Measurements from ENCODE around the gene ERG28. TPM values are rescaled to one million over a fixed set of nuclear protein-coding genes. Genes with fewer than 3 reads are reported as not detected.
A peak's percentile ranks its signal among the peaks of the same experiment; 100 is the strongest.

Gene ERG28
- total and polyA plus RNA-seq, 2 donors (not counting 1 experiment from before 2014, with no cell fraction given): 4.9 to 11.7 TPM

DNA sequence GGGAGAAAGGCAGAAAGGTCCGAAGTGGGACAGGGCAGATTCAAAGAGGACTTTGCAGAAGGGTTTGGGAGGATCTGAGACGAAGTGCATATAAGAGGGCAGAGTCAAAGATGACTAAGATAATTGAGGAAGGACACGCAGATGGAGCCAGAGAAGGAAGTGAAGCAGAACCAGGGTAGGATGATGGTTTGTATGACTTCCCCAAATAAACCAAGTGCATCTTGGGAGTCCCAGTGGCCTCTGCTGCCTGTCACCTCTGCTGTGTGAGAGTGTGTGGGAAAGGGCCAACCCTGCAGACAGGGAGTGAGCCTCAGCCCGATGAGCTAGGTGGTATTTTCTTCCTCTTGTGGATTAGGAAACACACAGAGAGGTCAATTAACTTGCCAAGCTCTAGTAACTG lies 45.5 kb downstream of the ERG28 start:
- H2AFZ ChIP-seq (ENCODE audit: insufficient read depth, low read depth, low read length, poor library complexity, severe bottlenecking): no peak overlapping the region
- H3K27ac Mint-ChIP-seq: no peak overlapping the region
- CTCF ChIA-PET: interaction anchor here (2.7 kb wide), 1 partner anchor 38 kb away, joined by 12 read pairs; the partner anchor contains the start of gene FLVCR2
- no peak overlapping the region for H3K4me2 ChIP-seq (replicated peaks; ENCODE audit: low read depth, low read length, poor library complexity, severe bottlenecking)
- no peak overlapping the region for H3K9ac ChIP-seq (ENCODE audit: low read length)
- no peaks in the 10 kb centered on the region for H3K79me2 ChIP-seq (ENCODE audit: control insufficient read depth, insufficient read depth, low read length)
- peaks cover 8 to 9% of the 10 kb centered on the region in 2 donors for H3K4me1 ChIP-seq (ENCODE audit: control insufficient read depth in 2 of 2, insufficient read depth in 2 of 2, low read length in 2 of 2)
- TF ChIP-seq EZH2 (IDR thresholded peaks at IDR 0.05; ENCODE audit: borderline replicate concordance, insufficient read depth, low read depth, low read length, poor library complexity, severe bottlenecking) (no peak), CTCF (IDR thresholded peaks at IDR 0.05) (no peak)
- H3K4me3 ChIP-seq (ENCODE audit: control extremely low read depth in 1 of 5, extremely low read depth in 1 of 5, insufficient read depth in 1 of 5, low read depth in 2 of 5, low read length in 4 of 5): no peak overlapping the region
- H4K20me1 ChIP-seq (ENCODE audit: control insufficient read depth, insufficient read depth, low read length, poor library complexity, severe bottlenecking): no peaks in the 10 kb centered on the region
- H3K9me3 ChIP-seq (ENCODE audit: control extremely low read depth in 1 of 3, control insufficient read depth in 2 of 3, insufficient read depth in 1 of 3, low read length in 2 of 3): peaks cover 2 to 5% (median 4%) of the 10 kb centered on the region in 3 donors
- H3K27me3 Mint-ChIP-seq: no peaks in the 10 kb centered on the region
- H3K27ac ChIP-seq (ENCODE audit: low read length in 2 of 2): no peak overlapping the region
- H3K36me3 ChIP-seq (replicated peaks in 1 of 2; ENCODE audit: control extremely low read depth in 1 of 2, control insufficient read depth in 1 of 2, extremely low read depth in 1 of 2, insufficient read depth in 2 of 2, low read length in 1 of 2): no peaks in the 10 kb centered on the region
- POLR2A ChIA-PET: no interaction called here
- WGBS (ENCODE audit: insufficient coverage): 33% methylated on average over 3 of the region's 4 CpGs
- intact Hi-C loops (cut with micrococcal nuclease): no loop called here
- peak; percentile 60 for DNase-seq
- peak; percentile 85 for ATAC-seq (ENCODE audit: low read depth)
- H3K27me3 ChIP-seq (replicated peaks in 1 of 4; ENCODE audit: control extremely low read depth in 1 of 4, control insufficient read depth in 3 of 4, insufficient read depth in 4 of 4, low read length in 3 of 4): peaks cover 0 to 3% (median 1%) of the 10 kb centered on the region in 4 experiments
- peaks cover 14% of the 10 kb centered on the region for H3K4me1 Mint-ChIP-seq
- H3K9me3 Mint-ChIP-seq (ENCODE audit: insufficient read depth): peaks cover 5% of the 10 kb centered on the region
- H3K4me3 Mint-ChIP-seq: no peak overlapping the region

DNA sequence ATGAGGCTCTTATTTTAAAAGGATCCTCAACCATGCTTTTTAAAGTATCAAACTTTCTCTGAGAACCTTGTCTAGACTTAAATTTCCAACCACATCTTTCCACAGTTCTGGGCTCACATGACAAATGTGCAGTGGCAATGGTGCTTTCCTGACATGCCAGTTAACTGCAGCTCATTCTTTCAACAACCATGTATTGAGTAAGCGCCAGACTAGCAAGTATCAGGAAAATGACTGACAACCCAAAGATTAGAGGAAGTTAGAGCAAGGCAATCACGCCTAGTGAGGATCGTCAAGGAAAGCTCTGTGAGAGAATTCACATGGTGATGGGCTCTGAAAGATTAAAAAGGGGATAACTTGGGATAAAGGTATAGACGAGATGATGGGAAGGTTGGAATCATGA lies 46.5 kb downstream of the ERG28 start:
- Histone ChIP-seq H3K4me2 (replicated peaks; ENCODE audit: low read depth, low read length, poor library complexity, severe bottlenecking) (no peak overlapping the region), H3K27ac (ENCODE audit: low read length in 2 of 2) (no peak overlapping the region), H3K9me3 (ENCODE audit: control extremely low read depth in 1 of 3, control insufficient read depth in 2 of 3, insufficient read depth in 1 of 3, low read length in 2 of 3) (peaks cover 2 to 5% (median 4%) of the 10 kb centered on the region in 3 donors), H3K27me3 (replicated peaks in 1 of 4; ENCODE audit: control extremely low read depth in 1 of 4, control insufficient read depth in 3 of 4, insufficient read depth in 4 of 4, low read length in 3 of 4) (peaks cover 0 to 3% (median 1%) of the 10 kb centered on the region in 4 experiments), H3K36me3 (replicated peaks in 1 of 2; ENCODE audit: control extremely low read depth in 1 of 2, control insufficient read depth in 1 of 2, extremely low read depth in 1 of 2, insufficient read depth in 2 of 2, low read length in 1 of 2) (no peaks in the 10 kb centered on the region), H2AFZ (ENCODE audit: insufficient read depth, low read depth, low read length, poor library complexity, severe bottlenecking) (no peak overlapping the region), H4K20me1 (ENCODE audit: control insufficient read depth, insufficient read depth, low read length, poor library complexity, severe bottlenecking) (no peaks in the 10 kb centered on the region), H3K9ac (ENCODE audit: low read length) (no peak overlapping the region), H3K4me1 (ENCODE audit: control insufficient read depth in 2 of 2, insufficient read depth in 2 of 2, low read length in 2 of 2) (peaks cover 8 to 9% of the 10 kb centered on the region in 2 donors), H3K79me2 (ENCODE audit: control insufficient read depth, insufficient read depth, low read length) (no peaks in the 10 kb centered on the region), H3K4me3 (ENCODE audit: control extremely low read depth in 1 of 5, extremely low read depth in 1 of 5, insufficient read depth in 1 of 5, low read depth in 2 of 5, low read length in 4 of 5) (no peak overlapping the region)
- Mint-ChIP-seq H3K27me3 (peaks cover 4% of the 10 kb centered on the region), H3K9me3 (ENCODE audit: insufficient read depth) (peaks cover 5% of the 10 kb centered on the region), H3K4me1 (peaks cover 14% of the 10 kb centered on the region), H3K27ac (no peak overlapping the region), H3K4me3 (no peak overlapping the region)
- DNase-seq: no peak
- 100% methylated on average over 3 of the region's 4 CpGs for WGBS (ENCODE audit: insufficient coverage)
- ChIA-PET CTCF (no interaction called here), POLR2A (no interaction called here)
- intact Hi-C loops (cut with micrococcal nuclease): no loop called here
- TF ChIP-seq CTCF (IDR thresholded peaks at IDR 0.05) (no peak), EZH2 (IDR thresholded peaks at IDR 0.05; ENCODE audit: borderline replicate concordance, insufficient read depth, low read depth, low read length, poor library complexity, severe bottlenecking) (no peak)
- ATAC-seq (ENCODE audit: low read depth): no peak
